ENCODE measurements around the gene DMD.

Gene DMD

DNA sequence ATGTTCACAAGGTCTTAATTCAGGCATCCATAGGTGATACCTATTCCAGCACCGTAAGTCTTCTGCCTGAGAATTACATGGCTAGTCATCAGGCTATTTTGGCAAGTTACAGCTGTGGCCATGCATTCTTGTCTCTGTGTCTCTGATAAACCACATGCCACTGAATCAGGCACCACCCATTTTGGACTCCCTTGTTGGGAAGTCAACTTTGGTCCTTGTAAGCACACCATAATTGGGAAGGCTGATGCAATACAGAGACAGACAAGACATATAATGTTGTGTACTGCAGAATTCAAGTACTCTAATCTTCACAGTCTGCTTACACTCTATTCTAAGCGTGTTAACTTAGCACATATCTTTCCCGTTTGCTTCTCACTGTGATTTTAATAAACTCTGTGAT is 1655.8 kb downstream of the DMD start:
- peak; percentile 8 for DNase-seq (ENCODE audit: low read depth)
- TF ChIP-seq, protein P1, sequence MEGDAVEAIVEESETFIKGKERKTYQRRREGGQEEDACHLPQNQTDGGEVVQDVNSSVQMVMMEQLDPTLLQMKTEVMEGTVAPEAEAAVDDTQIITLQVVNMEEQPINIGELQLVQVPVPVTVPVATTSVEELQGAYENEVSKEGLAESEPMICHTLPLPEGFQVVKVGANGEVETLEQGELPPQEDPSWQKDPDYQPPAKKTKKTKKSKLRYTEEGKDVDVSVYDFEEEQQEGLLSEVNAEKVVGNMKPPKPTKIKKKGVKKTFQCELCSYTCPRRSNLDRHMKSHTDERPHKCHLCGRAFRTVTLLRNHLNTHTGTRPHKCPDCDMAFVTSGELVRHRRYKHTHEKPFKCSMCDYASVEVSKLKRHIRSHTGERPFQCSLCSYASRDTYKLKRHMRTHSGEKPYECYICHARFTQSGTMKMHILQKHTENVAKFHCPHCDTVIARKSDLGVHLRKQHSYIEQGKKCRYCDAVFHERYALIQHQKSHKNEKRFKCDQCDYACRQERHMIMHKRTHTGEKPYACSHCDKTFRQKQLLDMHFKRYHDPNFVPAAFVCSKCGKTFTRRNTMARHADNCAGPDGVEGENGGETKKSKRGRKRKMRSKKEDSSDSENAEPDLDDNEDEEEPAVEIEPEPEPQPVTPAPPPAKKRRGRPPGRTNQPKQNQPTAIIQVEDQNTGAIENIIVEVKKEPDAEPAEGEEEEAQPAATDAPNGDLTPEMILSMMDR (conservative IDR thresholded peaks at IDR 0.05; ENCODE audit: control insufficient read depth, insufficient read depth, low read depth, low read length): no peak
- no peak overlapping the region for H3K4me3 ChIP-seq (ENCODE audit: control insufficient read depth, low read depth, low read length)

DNA sequence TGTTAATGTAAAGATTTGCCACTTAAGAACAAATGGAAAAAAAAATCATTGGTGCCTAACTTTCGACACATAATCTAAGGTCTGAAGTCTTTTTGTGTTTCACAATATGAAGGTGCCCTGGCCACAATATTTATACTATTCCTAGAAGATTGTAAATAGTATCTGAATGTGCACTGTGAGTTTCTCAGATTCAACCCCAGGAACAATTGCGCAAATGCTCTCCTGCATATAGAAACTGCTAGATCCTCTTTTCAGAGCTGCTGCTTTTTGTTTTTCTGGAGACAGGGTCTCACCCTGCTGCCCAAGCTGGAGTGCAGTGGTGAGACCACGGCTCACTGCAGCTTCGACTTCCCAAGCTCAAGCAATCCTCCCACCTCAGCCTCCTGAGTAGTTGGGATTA is 1659.4 kb downstream of the DMD start:
- TF ChIP-seq, protein P1 (conservative IDR thresholded peaks at IDR 0.05; ENCODE audit: control insufficient read depth, insufficient read depth, low read depth, low read length): no peak
- no peak for DNase-seq (ENCODE audit: low read depth)
- no peak overlapping the region for H3K4me3 ChIP-seq (ENCODE audit: control insufficient read depth, low read depth, low read length)

- no peak overlapping the region for H3K4me3 ChIP-seq (ENCODE audit: control insufficient read depth, low read depth, low read length)
- TF ChIP-seq, protein P1 (conservative IDR thresholded peaks at IDR 0.05; ENCODE audit: control insufficient read depth, insufficient read depth, low read depth, low read length): no peak
- DNase-seq (ENCODE audit: low read depth): no peak
Observed at GRCh38 chrX:31550158-31550557, 1661.2 kb downstream of the DMD start.

- no peak for DNase-seq (ENCODE audit: low read depth)
- TF ChIP-seq, protein P1 (conservative IDR thresholded peaks at IDR 0.05; ENCODE audit: control insufficient read depth, insufficient read depth, low read depth, low read length): no peak
Observed at GRCh38 chrX:31547816-31548215, 1663.5 kb downstream of the DMD start.

DNA sequence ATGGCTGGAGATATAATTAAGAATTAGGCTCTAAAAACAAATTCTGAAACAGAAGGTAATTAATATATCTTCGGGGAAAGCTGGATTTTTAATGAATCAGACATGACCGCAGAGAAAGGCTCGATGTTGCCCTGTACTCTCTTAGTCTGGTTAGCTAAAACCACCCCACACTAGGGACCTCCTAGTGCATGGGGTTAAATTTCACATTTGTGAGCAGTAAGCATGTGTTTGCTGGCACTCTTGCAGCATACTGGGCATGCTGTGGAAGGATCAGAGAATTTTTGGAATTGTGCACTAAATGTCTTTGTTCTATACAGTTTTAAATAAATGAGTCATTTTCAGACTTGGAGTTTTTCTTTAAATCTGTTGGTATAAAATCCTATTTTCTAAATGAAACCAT is 1663.9 kb downstream of the DMD start:
- DNase-seq (ENCODE audit: low read depth): peak; percentile 8
- no peak overlapping the region for H3K4me3 ChIP-seq (ENCODE audit: control insufficient read depth, low read depth, low read length)
- TF ChIP-seq, protein P1 (conservative IDR thresholded peaks at IDR 0.05; ENCODE audit: control insufficient read depth, insufficient read depth, low read depth, low read length): no peak

More at GRCh38 chrX:31547816-31548215, 1663.5 kb downstream of the DMD start:
- no peak overlapping the region for H3K4me3 ChIP-seq (ENCODE audit: control insufficient read depth, low read depth, low read length)

GRCh38 chrX:31546126-31546525 is 1665.2 kb downstream of the DMD start:
- DNase-seq (ENCODE audit: low read depth): peak; percentile 84
- TF ChIP-seq, protein P1 (conservative IDR thresholded peaks at IDR 0.05; ENCODE audit: control insufficient read depth, insufficient read depth, low read depth, low read length): no peak
- no peak overlapping the region for H3K4me3 ChIP-seq (ENCODE audit: control insufficient read depth, low read depth, low read length)

DNA sequence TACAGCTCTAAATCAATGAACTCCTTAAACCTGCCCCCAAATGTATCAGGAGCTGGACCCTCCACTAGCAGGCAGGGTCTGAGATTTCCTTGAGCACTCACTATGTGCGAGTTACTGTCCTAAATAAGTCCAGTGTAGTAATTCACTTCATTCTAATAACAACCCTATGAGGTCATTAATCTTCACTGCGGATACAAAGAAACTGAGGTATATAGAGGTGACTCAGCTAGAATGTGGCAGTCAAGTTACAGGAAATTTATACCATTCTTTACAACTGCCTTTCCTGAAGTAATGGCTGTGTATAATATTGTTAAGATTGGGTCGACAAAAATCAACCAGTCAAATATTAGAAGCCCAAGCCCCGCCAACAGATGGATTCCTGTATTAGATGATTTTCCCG is 1665.6 kb downstream of the DMD start:
- no peak overlapping the region for H3K4me3 ChIP-seq (ENCODE audit: control insufficient read depth, low read depth, low read length)
- TF ChIP-seq, protein P1 (conservative IDR thresholded peaks at IDR 0.05; ENCODE audit: control insufficient read depth, insufficient read depth, low read depth, low read length): no peak
- peak; percentile 25 for DNase-seq (ENCODE audit: low read depth)

Data from fibroblast of mammary gland (primary cell).